ENCODE data around the gene GALM.

GALM gene

GRCh38 chr2:38727661-38728060 is 61.7 kb downstream of the GALM start:
- H3K4me1 ChIP-seq (ENCODE audit: low read depth, poor library complexity, severe bottlenecking): peaks cover 52% of the 10 kb centered on the region
- no peak for TF ChIP-seq CTCF (conservative IDR thresholded peaks at IDR 0.05; ENCODE audit: low read depth, low read length)

GRCh38 chr2:38728694-38729093 is 62.8 kb downstream of the GALM start:
- H3K9ac ChIP-seq: no peak overlapping the region
- H3K36me3 ChIP-seq (ENCODE audit: insufficient read depth): no peaks in the 10 kb centered on the region; the same call in 1 of the 2 replicates
- no peak for TF ChIP-seq CTCF (conservative IDR thresholded peaks at IDR 0.05; ENCODE audit: low read depth, low read length)
- H3K27ac ChIP-seq: no peak overlapping the region
- H3K4me3 ChIP-seq (IDR thresholded peaks at IDR 0.05; ENCODE audit: insufficient read depth, low read depth, low read length): no peak overlapping the region
- no peaks in the 10 kb centered on the region for H3K27me3 ChIP-seq (ENCODE audit: insufficient read depth, low read depth)
- H4K20me1 ChIP-seq (ENCODE audit: insufficient read depth): no peaks in the 10 kb centered on the region
- no peak overlapping the region for H2AFZ ChIP-seq (ENCODE audit: low read depth)
- H3K79me2 ChIP-seq (ENCODE audit: insufficient read depth, low read depth): no peaks in the 10 kb centered on the region; the same call in 1 of the 2 replicates
- H3K4me2 ChIP-seq: no peak overlapping the region
- H3K4me1 ChIP-seq (ENCODE audit: low read depth, poor library complexity, severe bottlenecking): peaks cover 49% of the 10 kb centered on the region

More at GRCh38 chr2:38727661-38728060, 61.7 kb downstream of the GALM start:
- no peaks in the 10 kb centered on the region; the same call in 1 of the 2 replicates for H3K36me3 ChIP-seq (ENCODE audit: insufficient read depth)
- no peaks in the 10 kb centered on the region for H4K20me1 ChIP-seq (ENCODE audit: insufficient read depth)
- H3K9ac ChIP-seq: no peak overlapping the region
- no peak overlapping the region for H3K27ac ChIP-seq
- H2AFZ ChIP-seq (ENCODE audit: low read depth): no peak overlapping the region
- no peaks in the 10 kb centered on the region for H3K27me3 ChIP-seq (ENCODE audit: insufficient read depth, low read depth)
- no peak overlapping the region for H3K4me3 ChIP-seq (IDR thresholded peaks at IDR 0.05; ENCODE audit: insufficient read depth, low read depth, low read length)
- H3K79me2 ChIP-seq (ENCODE audit: insufficient read depth, low read depth): no peaks in the 10 kb centered on the region; the same call in 1 of the 2 replicates
- H3K4me2 ChIP-seq: no peak overlapping the region

GRCh38 chr2:38731090-38731489 is 65.2 kb downstream of the GALM start:
- H3K36me3 ChIP-seq (ENCODE audit: insufficient read depth): no peaks in the 10 kb centered on the region; the same call in 1 of the 2 replicates
- peaks cover 49% of the 10 kb centered on the region for H3K4me1 ChIP-seq (ENCODE audit: low read depth, poor library complexity, severe bottlenecking)
- H3K27me3 ChIP-seq (ENCODE audit: insufficient read depth, low read depth): no peaks in the 10 kb centered on the region
- H3K27ac ChIP-seq: no peak overlapping the region
- H3K4me3 ChIP-seq (IDR thresholded peaks at IDR 0.05; ENCODE audit: insufficient read depth, low read depth, low read length): no peak overlapping the region
- H4K20me1 ChIP-seq (ENCODE audit: insufficient read depth): no peaks in the 10 kb centered on the region
- H3K79me2 ChIP-seq (ENCODE audit: insufficient read depth, low read depth): no peaks in the 10 kb centered on the region; the same call in 1 of the 2 replicates
- TF ChIP-seq CTCF (conservative IDR thresholded peaks at IDR 0.05; ENCODE audit: low read depth, low read length): no peak
- no peak overlapping the region for H3K4me2 ChIP-seq
- no peak overlapping the region for H3K9ac ChIP-seq
- H2AFZ ChIP-seq (ENCODE audit: low read depth): no peak overlapping the region

GRCh38 chr2:38731684-38732221 is 65.8 kb downstream of the GALM start:
- Histone ChIP-seq H3K79me2 (ENCODE audit: insufficient read depth, low read depth) (no peaks in the 10 kb centered on the region; the same call in 1 of the 2 replicates), H3K36me3 (ENCODE audit: insufficient read depth) (no peaks in the 10 kb centered on the region; the same call in 1 of the 2 replicates), H3K27ac (no peak overlapping the region), H3K4me3 (IDR thresholded peaks at IDR 0.05; ENCODE audit: insufficient read depth, low read depth, low read length) (no peak overlapping the region), H3K9ac (no peak overlapping the region), H3K4me1 (ENCODE audit: low read depth, poor library complexity, severe bottlenecking) (peaks cover 54% of the 10 kb centered on the region), H4K20me1 (ENCODE audit: insufficient read depth) (no peaks in the 10 kb centered on the region), H3K27me3 (ENCODE audit: insufficient read depth, low read depth) (no peaks in the 10 kb centered on the region), H3K4me2 (no peak overlapping the region), H2AFZ (ENCODE audit: low read depth) (no peak overlapping the region)
- no peak for TF ChIP-seq CTCF (conservative IDR thresholded peaks at IDR 0.05; ENCODE audit: low read depth, low read length)
